Common myeloid progenitor, CD34-positive (primary cell): ENCODE data around the gene NNMT.

Experiments
- CTCF ChIA-PET: fragments of 350-600 bp; sonication (Branson Sonifier 250); formaldehyde crosslinking; loops from one replicate; lab custom pipeline; 2021; ENCODE audit warnings: antibody characterized with exemption; lab: Charles Lee
- POLR2A ChIA-PET: fragments of 350-600 bp; sonication (Branson Sonifier 250); formaldehyde crosslinking; loops from one replicate; lab custom pipeline; 2021; ENCODE audit warnings: antibody characterized with exemption; lab: Charles Lee
- DNase-seq, 3 donors: peaks; one replicate each; pipeline versions ENCODE4 v3.0.0 to v3.0.0-alpha.2; 2013
- H3K27ac ChIP-seq, 2 experiments: 1 replicate in 1 of 2; 2 replicates in 1 of 2; pipeline ENCODE4 v1.7.0; 2013; ENCODE audit warnings: inconsistent platforms in 2 of 2, low read length in 2 of 2, mild to moderate bottlenecking in 2 of 2, low read depth in 1 of 2, moderate library complexity in 1 of 2; ENCODE audit not compliant: severe bottlenecking in 2 of 2, insufficient read depth in 1 of 2, poor library complexity in 1 of 2
- H3K27me3 ChIP-seq, 5 experiments: replicated peaks in 2 of 5; 1 replicate in 3 of 5; 2 replicates in 2 of 5; pipeline versions ENCODE4 v1.6.1 to v1.7.0; 2013; ENCODE audit warnings: low read length in 4 of 5, mild to moderate bottlenecking in 2 of 5, moderate library complexity in 2 of 5, inconsistent platforms in 1 of 5; ENCODE audit not compliant: insufficient read depth in 5 of 5, control insufficient read depth in 4 of 5
- H3K36me3 ChIP-seq, 4 experiments: 1 replicate in 2 of 4; 2 replicates in 2 of 4; pipeline versions ENCODE4 v1.6.1 to v1.7.0; 2013; ENCODE audit warnings: low read length in 3 of 4, control low read depth in 1 of 4, mild to moderate bottlenecking in 1 of 4; ENCODE audit not compliant: control insufficient read depth in 4 of 4, insufficient read depth in 4 of 4
- H3K4me1 ChIP-seq, 4 experiments: 1 replicate in 3 of 4; 2 replicates in 1 of 4; pipeline versions ENCODE4 v1.6.1 to v1.7.1; 2013; ENCODE audit warnings: low read length in 3 of 4, mild to moderate bottlenecking in 3 of 4, control low read depth in 1 of 4, inconsistent platforms in 1 of 4, moderate library complexity in 1 of 4; ENCODE audit not compliant: control insufficient read depth in 4 of 4, insufficient read depth in 4 of 4; ENCODE audit errors: control extremely low read depth in 1 of 4
- H3K4me3 ChIP-seq, 7 experiments: 1 replicate in 4 of 7; 2 replicates in 3 of 7; pipeline versions ENCODE4 v1.5.1 to v1.7.0; 2013; ENCODE audit warnings: mild to moderate bottlenecking in 7 of 7, low read length in 6 of 7, moderate library complexity in 6 of 7, inconsistent platforms in 2 of 7, low read depth in 2 of 7, control low read depth in 1 of 7; ENCODE audit not compliant: insufficient read depth in 4 of 7, control insufficient read depth in 1 of 7; ENCODE audit errors: extremely low read depth in 1 of 7
- H3K9me3 ChIP-seq, 5 experiments: 1 replicate in 4 of 5; 2 replicates in 1 of 5; pipeline versions ENCODE4 v1.6.1 to v1.7.1; 2013; ENCODE audit warnings: low read length in 4 of 5, mild to moderate bottlenecking in 2 of 5, inconsistent platforms in 1 of 5, low read depth in 1 of 5, moderate library complexity in 1 of 5; ENCODE audit not compliant: control insufficient read depth in 4 of 5, insufficient read depth in 2 of 5; ENCODE audit errors: control extremely low read depth in 1 of 5
- WGBS: methylation state at CpG from one replicate; pipeline ENCODE4 v1.1.5; 2013; ENCODE audit not compliant: insufficient coverage; 5-methylcytosine and 5-hydroxymethylcytosine counted together

The NNMT gene

GRCh38 chr11:114271316-114271715 lies 24.9 kb upstream of the NNMT start:
- ChIA-PET CTCF (no interaction called here), POLR2A (no interaction called here)
- no peak overlapping the region for H3K4me3 ChIP-seq
- H3K36me3 ChIP-seq = no peaks in the 10 kb centered on the region
- DNase-seq = no peak
- H3K9me3 ChIP-seq = no peaks in the 10 kb centered on the region
- H3K27me3 ChIP-seq = peaks cover 2 to 48% (median 24%) of the 10 kb centered on the region in 5 experiments
- 91% methylated on average over 1 of the region's 2 CpGs for WGBS
- no peak overlapping the region for H3K27ac ChIP-seq
- H3K4me1 ChIP-seq = no peaks in the 10 kb centered on the region

GRCh38 chr11:114272311-114272710 lies 23.9 kb upstream of the NNMT start:
- 82% methylated on average over 4 of the region's 4 CpGs for WGBS
- no peak overlapping the region for H3K4me3 ChIP-seq

GRCh38 chr11:114273071-114273470 lies 23.1 kb upstream of the NNMT start:
- no peaks in the 10 kb centered on the region for H3K9me3 ChIP-seq

More at GRCh38 chr11:114272311-114272710, 23.9 kb upstream of the NNMT start:
- Histone ChIP-seq H3K36me3 (no peaks in the 10 kb centered on the region), H3K27ac (no peak overlapping the region), H3K27me3 (peaks cover 2 to 49% (median 21%) of the 10 kb centered on the region in 5 experiments), H3K4me1 (no peaks in the 10 kb centered on the region), H3K9me3 (no peaks in the 10 kb centered on the region)
- no peak for DNase-seq
- ChIA-PET POLR2A (no interaction called here), CTCF (interaction anchor here (0.6 to 1.6 kb wide), 2 partner anchors 16 to 874 kb away, joined by 3 to 7 read pairs; no protein-coding TSS in a partner anchor)

GRCh38 chr11:114273890-114274635 lies 22.1 kb upstream of the NNMT start:
- Histone ChIP-seq H3K9me3 (no peaks in the 10 kb centered on the region), H3K4me3 (no peak overlapping the region), H3K27me3 (peaks cover 2 to 59% (median 28%) of the 10 kb centered on the region in 5 experiments), H3K36me3 (no peaks in the 10 kb centered on the region), H3K4me1 (no peaks in the 10 kb centered on the region), H3K27ac (no peak overlapping the region)
- CTCF ChIA-PET = interaction anchor here (0.8 to 2.1 kb wide), 5 partner anchors 9 to 279 kb away, joined by 3 to 8 read pairs (median 4); no protein-coding TSS in a partner anchor
- POLR2A ChIA-PET = no interaction called here
- 81% methylated on average over 5 of the region's 5 CpGs for WGBS
- DNase-seq = no peak

More at GRCh38 chr11:114273071-114273470, 23.1 kb upstream of the NNMT start:
- no peaks in the 10 kb centered on the region for H3K4me1 ChIP-seq
- no peak overlapping the region for H3K27ac ChIP-seq
- WGBS = 100% methylated on average over 2 of the region's 3 CpGs
- ChIA-PET CTCF (interaction anchor here (0.8 to 1.6 kb wide), 3 partner anchors 8 to 15 kb away, joined by 3 to 7 read pairs (median 4); no protein-coding TSS in a partner anchor), POLR2A (no interaction called here)
- H3K36me3 ChIP-seq = no peaks in the 10 kb centered on the region
- H3K27me3 ChIP-seq = peaks cover 2 to 50% (median 21%) of the 10 kb centered on the region in 5 experiments
- no peak overlapping the region for H3K4me3 ChIP-seq
- no peak for DNase-seq

GRCh38 chr11:114274637-114275036 lies 21.6 kb upstream of the NNMT start:
- Histone ChIP-seq H3K36me3 (no peaks in the 10 kb centered on the region), H3K4me3 (no peak overlapping the region), H3K27me3 (peaks cover 2 to 65% (median 31%) of the 10 kb centered on the region in 5 experiments), H3K9me3 (no peaks in the 10 kb centered on the region), H3K4me1 (no peaks in the 10 kb centered on the region), H3K27ac (no peak overlapping the region)
- DNase-seq = no peak
- CTCF ChIA-PET = interaction anchor here (1.0 to 2.1 kb wide), 4 partner anchors 10 to 280 kb away, joined by 3 to 8 read pairs (median 4); no protein-coding TSS in a partner anchor
- POLR2A ChIA-PET = no interaction called here
- 50% methylated on average over 1 of the region's 3 CpGs for WGBS

GRCh38 chr11:114275280-114275679 lies 20.9 kb upstream of the NNMT start:
- ChIA-PET POLR2A (no interaction called here), CTCF (interaction anchor here (1.0 to 2.1 kb wide), 4 partner anchors 11 to 280 kb away, joined by 3 to 8 read pairs (median 4); no protein-coding TSS in a partner anchor)
- H3K9me3 ChIP-seq = no peaks in the 10 kb centered on the region
- no peak overlapping the region for H3K27ac ChIP-seq
- peaks cover under 1 to 66% (median 29%) of the 10 kb centered on the region in 5 experiments for H3K27me3 ChIP-seq
- DNase-seq = no peak
- H3K4me1 ChIP-seq = no peaks in the 10 kb centered on the region
- 85% methylated on average over 3 of the region's 3 CpGs for WGBS
- H3K36me3 ChIP-seq = no peaks in the 10 kb centered on the region
- no peak overlapping the region for H3K4me3 ChIP-seq

- ChIA-PET POLR2A (no interaction called here), CTCF (interaction anchor here (1.4 to 2.1 kb wide), 2 partner anchors 13 to 281 kb away, joined by 4 to 6 read pairs; no protein-coding TSS in a partner anchor)
- Histone ChIP-seq H3K9me3 (no peaks in the 10 kb centered on the region), H3K4me1 (peaks cover 0 to 2% (median 0%) of the 10 kb centered on the region in 4 experiments), H3K27ac (no peak overlapping the region), H3K4me3 (no peak overlapping the region), H3K27me3 (peaks cover 0 to 59% (median 26%) of the 10 kb centered on the region in 5 experiments), H3K36me3 (no peaks in the 10 kb centered on the region)
- WGBS = 90% methylated on average over 4 of the region's 5 CpGs
- DNase-seq = no peak
Observed at GRCh38 chr11:114276077-114276476, 20.1 kb upstream of the NNMT start.
